Endothelial cell of umbilical vein (primary cell): ENCODE data around the gene ADD1. TPM values are rescaled to one million over a fixed set of nuclear protein-coding genes. Genes with fewer than 3 reads are reported as not detected.

Experiments used
- BruUV-seq: library from RNA; stranded (reverse); fragments of 400-500 nt; replicated peaks from 2 replicates; lab custom pipeline; 2021; lab: Mats Ljungman, UMichigan
- CTCF ChIA-PET: fragments of 300-600, 350-600 bp; sonication (Branson Sonifier 250); formaldehyde crosslinking; loops from one replicate; lab custom pipeline; 2021; ENCODE audit warnings: antibody characterized with exemption, inconsistent platforms; lab: Charles Lee
- POLR2A ChIA-PET: fragments of 300-600, 350-600 bp; sonication (Branson Sonifier 250); formaldehyde crosslinking; loops from one replicate; lab custom pipeline; 2021; ENCODE audit warnings: antibody characterized with exemption, inconsistent platforms; lab: Charles Lee
- DNase-seq: peaks from one replicate; pipeline ENCODE4 v3.0.0-alpha.2; 2011; ENCODE audit warnings: low read depth, low spot score
- FAIRE-seq: peaks from 2 replicates; lab custom pipeline; 2011; peaks lifted over from hg19 to GRCh38; lab: Jason Lieb, UNC
- H2AFZ ChIP-seq: 2 replicates; pipeline ENCODE4 v1.6.0; 2012; ENCODE audit warnings: low read depth, low read length, control low read depth, inconsistent platforms
- H3K27ac ChIP-seq: 2 replicates; pipeline ENCODE4 v1.5.1; 2011; ENCODE audit warnings: low read depth, mild to moderate bottlenecking, control low read depth, low read length, moderate library complexity; ENCODE audit not compliant: insufficient read depth
- H3K27me3 ChIP-seq, 2 experiments: 2 replicates each; pipeline versions ENCODE4 v1.6.0 to v1.6.1; 2011; ENCODE audit warnings: low read length in 2 of 2, mixed read lengths in 1 of 2; ENCODE audit not compliant: control insufficient read depth in 2 of 2, insufficient read depth in 2 of 2
- H3K36me3 ChIP-seq, 2 experiments: 2 replicates in 1 of 2; 3 replicates in 1 of 2; pipeline ENCODE4 v1.5.1; 2011; ENCODE audit warnings: low read length in 2 of 2, mild to moderate bottlenecking in 1 of 2, moderate library complexity in 1 of 2; ENCODE audit not compliant: control insufficient read depth in 2 of 2, insufficient read depth in 2 of 2; ENCODE audit errors: extremely low read depth in 1 of 2
- H3K4me1 ChIP-seq: 3 replicates; pipeline ENCODE4 v1.5.1; 2011; ENCODE audit warnings: mild to moderate bottlenecking, low read length; ENCODE audit not compliant: control insufficient read depth, insufficient read depth; ENCODE audit errors: extremely low read depth
- H3K4me2 ChIP-seq: 2 replicates; pipeline ENCODE4 v1.6.1; 2011; ENCODE audit warnings: low read length, control low read depth, mixed read lengths; ENCODE audit not compliant: insufficient read depth
- H3K4me3 ChIP-seq, 3 experiments: fragments of 200-600 bp in 1 of 3; sonication (generic), shearing (Covaris generic) in 1 of 3; replicated peaks in 1 of 3; 2 replicates each; pipeline ENCODE4 v1.5.1; 2011 to 2016; ENCODE audit warnings: control low read depth in 3 of 3, low read length in 3 of 3, mild to moderate bottlenecking in 2 of 3, inconsistent platforms in 1 of 3, low read depth in 1 of 3, moderate library complexity in 1 of 3; ENCODE audit not compliant: insufficient read depth in 1 of 3
- H3K79me2 ChIP-seq: 2 replicates; pipeline ENCODE4 v1.6.0; 2012; ENCODE audit warnings: low read length, inconsistent platforms; ENCODE audit not compliant: control insufficient read depth, insufficient read depth
- H3K9ac ChIP-seq: replicated peaks from 2 replicates; pipeline ENCODE3; 2011; ENCODE audit warnings: low read length, control low read depth; ENCODE audit not compliant: insufficient read depth; ENCODE audit errors: extremely low read depth
- H3K9me1 ChIP-seq: replicated peaks from 3 replicates; pipeline ENCODE4 v1.6.0; 2011; ENCODE audit warnings: mild to moderate bottlenecking, low read length; ENCODE audit not compliant: control insufficient read depth, insufficient read depth; ENCODE audit errors: extremely low read depth
- H3K9me3 ChIP-seq: replicated peaks from 2 replicates; pipeline ENCODE4 v1.5.1; 2012; ENCODE audit warnings: low read length, inconsistent platforms; ENCODE audit not compliant: control insufficient read depth, insufficient read depth
- H4K20me1 ChIP-seq: replicated peaks from 2 replicates; pipeline ENCODE3; 2011; ENCODE audit warnings: mild to moderate bottlenecking, low read length; ENCODE audit not compliant: control insufficient read depth, insufficient read depth; ENCODE audit errors: extremely low read depth
- CTCF ChIP-seq, 2 donors: IDR thresholded peaks; 1 replicate in 1 of 2; 2 replicates in 1 of 2; pipeline ENCODE4 v1.5.1; 2011; ENCODE audit warnings: low read length in 2 of 2, mild to moderate bottlenecking in 2 of 2, moderate library complexity in 2 of 2, control low read depth in 1 of 2, inconsistent platforms in 1 of 2, low read depth in 1 of 2; ENCODE audit not compliant: insufficient read depth in 1 of 2; ENCODE audit errors: extremely low read depth in 1 of 2
- EZH2 ChIP-seq: IDR thresholded peaks from 2 replicates; pipeline ENCODE4 v1.6.1; 2012; ENCODE audit warnings: borderline replicate concordance, low read depth, mild to moderate bottlenecking, moderate library complexity, low read length, inconsistent platforms; ENCODE audit not compliant: severe bottlenecking
- FOS ChIP-seq: IDR thresholded peaks from 2 replicates; pipeline ENCODE4 v1.6.1; 2011; ENCODE audit warnings: mild to moderate bottlenecking, low read length, moderate library complexity, borderline replicate concordance; ENCODE audit not compliant: insufficient read depth
- GATA2 ChIP-seq: IDR thresholded peaks from 2 replicates; pipeline ENCODE4 v1.7.0; 2011; ENCODE audit warnings: low read depth, mild to moderate bottlenecking, moderate library complexity, mixed read lengths, low read length; ENCODE audit not compliant: insufficient read length, insufficient read depth
- JUN ChIP-seq: IDR thresholded peaks from 2 replicates; pipeline ENCODE4 v1.6.1; 2011; ENCODE audit warnings: borderline replicate concordance, low read depth; ENCODE audit not compliant: insufficient read length, insufficient read depth
- MAX ChIP-seq: IDR thresholded peaks from 2 replicates; pipeline ENCODE4 v1.6.1; 2011; ENCODE audit not compliant: insufficient read depth, insufficient read length
- MYC ChIP-seq: IDR thresholded peaks from one replicate; pipeline ENCODE4 v1.6.1; 2011; ENCODE audit warnings: mild to moderate bottlenecking, low read depth, low read length
- POLR2A ChIP-seq: IDR thresholded peaks from 2 replicates; pipeline ENCODE4 v1.6.1; 2012; ENCODE audit warnings: low read depth, mild to moderate bottlenecking, control low read depth, low read length
- POLR2AphosphoS5 ChIP-seq: IDR thresholded peaks from 2 replicates; pipeline ENCODE4 v1.6.1; 2012; ENCODE audit warnings: low read depth, mild to moderate bottlenecking, control low read depth, low read length, moderate library complexity; ENCODE audit not compliant: insufficient read depth
- dilution Hi-C: fragments of 300-500 bp; cut with MboI; formaldehyde crosslinking; loops from one replicate; pipeline ENCODE4 v1.15.0; 2019; ENCODE audit warnings: low sequenced_read_pairs; ENCODE audit not compliant: extremely low pct_ligation_motif_present
- intact Hi-C: fragments of 100-400 bp; cut with micrococcal nuclease; formaldehyde crosslinking; loops from one replicate; pipeline ENCODE4 v1.10.0; 2022
- polyA plus RNA-seq, 4 experiments: library from polyadenylated mRNA; depleted of rRNA in 3 of 4; stranded (reverse) in 3 of 4; unstranded in 1 of 4; fragments of >200 nt; gene quantifications; 2 replicates each; pipeline versions ENCODE4 v1.2.1 to v1.2.3, GENCODE V29; 2011 to 2012; ENCODE audit warnings: missing spikeins in 1 of 4
- total RNA-seq: library from RNA; stranded (reverse); gene quantifications from 2 replicates; pipeline ENCODE4 v1.2.3, GENCODE V29; 2021

Gene ADD1
- total and polyA plus RNA-seq, 2 donors (not counting 3 experiments of a cell fraction or from before 2014, with no cell fraction given) = 219 to 305 TPM

- DNase-seq = no peak
- Histone ChIP-seq H2AFZ (no peak overlapping the region), H3K4me2 (no peak overlapping the region), H3K36me3 (peaks cover 0 to 3% of the 10 kb centered on the region in 2 experiments), H3K4me1 (peaks cover 30% of the 10 kb centered on the region), H3K27ac (no peak overlapping the region), H3K79me2 (peaks cover 83% of the 10 kb centered on the region), H3K9me3 (no peaks in the 10 kb centered on the region), H4K20me1 (peaks cover 2% of the 10 kb centered on the region), H3K4me3 (no peak overlapping the region), H3K9ac (no peak overlapping the region), H3K9me1 (no peaks in the 10 kb centered on the region), H3K27me3 (no peaks in the 10 kb centered on the region)
- no peak for FAIRE-seq
- BruUV-seq = no TSS peak
- intact Hi-C loops (no loop called here), dilution Hi-C loops (no loop called here)
- ChIA-PET POLR2A (no interaction called here), CTCF (interaction anchor here (1.1 kb wide), 1 partner anchor 17 kb away, joined by 3 read pairs; no protein-coding TSS in a partner anchor)
- TF ChIP-seq POLR2A = no peak
- TF ChIP-seq POLR2AphosphoS5 = no peak
- TF ChIP-seq GATA2 = no peak
- no peak for TF ChIP-seq JUN
- no peak for TF ChIP-seq MAX
- TF ChIP-seq MYC = no peak
- TF ChIP-seq FOS = no peak
- TF ChIP-seq CTCF (IDR thresholded peaks at IDR 0.05; ENCODE audit: extremely low read depth in 1 of 2, insufficient read depth in 1 of 2, low read depth in 1 of 2, low read length in 2 of 2) = no peak
- no peak for TF ChIP-seq EZH2
Observed at GRCh38 chr4:2856266-2856665, 12.6 kb downstream of the ADD1 start.
